GM10266 (cell line): ENCODE data around the gene SLC1A1.

ENCODE experiments used
- DNase-seq: peaks from one replicate; pipeline ENCODE4 v3.0.0; 2012; ENCODE audit errors: extremely low spot score
- CTCF ChIP-seq: IDR thresholded peaks from 2 replicates; pipeline ENCODE4 v1.5.1; 2012; ENCODE audit warnings: mild to moderate bottlenecking, low read depth; ENCODE audit not compliant: control insufficient read depth, insufficient read depth; ENCODE audit errors: missing control alignments

Gene SLC1A1

GRCh38 chr9:4547016-4547415, 56.7 kb downstream of the SLC1A1 start:
- no peak for TF ChIP-seq CTCF
- no peak for DNase-seq

- TF ChIP-seq CTCF, result peak; percentile 30
- peak; percentile 20 for DNase-seq
Measured at GRCh38 chr9:4548811-4549725, 58.8 kb downstream of the SLC1A1 start.

- no peak for TF ChIP-seq CTCF
- DNase-seq, result no peak
Measured at GRCh38 chr9:4549751-4550295, 59.6 kb downstream of the SLC1A1 start.

GRCh38 chr9:4550777-4551484, 60.7 kb downstream of the SLC1A1 start:
- no peak for TF ChIP-seq CTCF
- no peak for DNase-seq

GRCh38 chr9:4553951-4554381, 63.7 kb downstream of the SLC1A1 start:
- no peak for TF ChIP-seq CTCF
- DNase-seq, result no peak

DNA sequence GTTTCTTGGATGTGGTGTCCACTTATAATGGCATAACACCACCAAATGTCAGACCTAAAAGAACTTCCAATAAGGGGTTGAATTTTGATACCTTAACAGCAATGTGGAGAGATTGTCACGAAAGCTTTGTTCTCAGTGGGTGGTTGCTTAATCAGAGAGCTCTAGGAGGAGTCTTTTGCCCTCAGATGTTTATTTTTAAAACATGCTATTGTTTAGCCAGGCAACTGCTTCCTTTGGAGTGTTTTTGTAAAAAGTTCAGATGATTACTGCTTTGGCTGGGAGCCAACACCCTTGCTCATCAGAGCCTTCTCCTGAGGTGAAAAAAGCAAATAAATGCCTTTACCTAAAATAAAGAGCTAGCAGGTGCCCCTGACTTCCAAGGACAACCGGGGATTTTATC, 65.0 kb downstream of the SLC1A1 start:
- no peak for DNase-seq
- TF ChIP-seq CTCF, result no peak
